ENCODE data around the gene SET. TPM values are rescaled to one million over a fixed set of nuclear protein-coding genes. Genes with fewer than 3 reads are reported as not detected.

SET gene
- total and polyA plus RNA-seq, 2 of the 13 experiments (the other 11 are each of a cell fraction or from before 2014, with no cell fraction given) = 94.2 to 611 TPM

DNA sequence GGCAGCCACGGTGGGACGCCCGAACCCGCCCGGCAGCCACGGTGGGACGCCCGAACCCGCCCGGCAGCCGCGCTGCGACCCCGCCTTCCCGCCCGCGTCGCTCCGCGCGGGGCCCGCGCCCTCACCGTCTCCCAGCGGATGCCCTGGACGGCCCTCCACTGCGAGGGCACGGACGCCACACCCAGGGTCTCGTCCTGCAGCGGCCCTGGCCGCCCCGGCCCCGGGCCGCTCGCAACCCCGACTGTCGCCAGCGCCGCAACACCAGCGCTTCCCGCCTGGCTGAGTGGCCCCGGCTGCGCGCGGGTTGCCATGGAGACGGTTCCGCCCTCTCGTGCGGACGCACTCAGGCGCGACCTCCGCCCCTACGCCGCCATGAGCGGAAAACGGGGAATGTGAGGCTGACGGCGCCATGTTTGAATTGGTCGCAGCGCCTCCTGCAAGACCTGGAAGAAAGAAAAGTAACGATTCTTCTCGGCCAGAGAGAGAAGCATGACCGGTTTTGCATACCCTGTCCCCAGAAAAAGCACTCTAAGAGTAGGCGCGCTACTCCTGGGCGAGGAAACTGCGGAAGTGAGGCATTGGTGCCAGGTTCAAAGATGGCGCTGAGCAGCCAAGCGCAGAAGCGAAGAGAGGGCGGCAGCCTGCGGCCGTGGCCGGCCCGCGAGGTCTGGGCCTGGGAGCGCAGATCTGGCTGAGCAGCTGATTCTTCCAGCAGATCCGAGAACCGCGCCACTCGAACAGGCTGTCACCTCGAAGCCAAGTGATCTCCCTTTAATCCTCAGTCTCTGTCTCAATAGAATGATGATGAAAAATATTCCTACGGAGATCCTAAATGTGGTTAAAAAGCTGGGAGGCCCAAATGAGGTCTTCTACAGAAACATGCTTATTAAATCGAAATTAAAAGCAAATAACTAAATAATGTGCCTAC, 32.3 kb upstream of the SET start, which contains the start of gene DYNC2I2 (continued):
- TF ChIP-seq ZNF569 (CRISPR knock-in tag; IDR thresholded peaks at IDR 0.05; ENCODE audit: borderline replicate concordance) (0 out of 2 replicates have a peak, but pooled peaks have one; percentile 44), ZNF468 (CRISPR knock-in tag; IDR thresholded peaks at IDR 0.05) (no peak), ZMYM4 (CRISPR knock-in tag; IDR thresholded peaks at IDR 0.05) (peak; percentile 66), ISX (CRISPR knock-in tag; conservative IDR thresholded peaks at IDR 0.05) (0 out of 2 replicates have a peak, but pooled peaks have one; percentile 31), GABPA (IDR thresholded peaks at IDR 0.05; ENCODE audit: low read depth, low read length) (peak; percentile 55), GABPA (CRISPR knock-in tag; IDR thresholded peaks at IDR 0.05; ENCODE audit: low read depth) (peak; percentile 86), ZNF549 (CRISPR knock-in tag; IDR thresholded peaks at IDR 0.05) (no peak), CCDC6 (CRISPR knock-in tag; IDR thresholded peaks at IDR 0.05) (no peak), SIN3A (IDR thresholded peaks at IDR 0.05; ENCODE audit: borderline replicate concordance, low read depth, low read length) (peak; percentile 76), ZNF672 (CRISPR knock-in tag; IDR thresholded peaks at IDR 0.05) (no peak), RNF2 (conservative IDR thresholded peaks at IDR 0.05; ENCODE audit: low read depth) (peak; percentile 67; the same call in 1 of the 2 replicates), ZNF749 (CRISPR knock-in tag; IDR thresholded peaks at IDR 0.05; ENCODE audit: borderline replicate concordance) (0 out of 2 replicates have a peak, but pooled peaks have one; percentile 20), UBTF (CRISPR knock-in tag; IDR thresholded peaks at IDR 0.05) (peak; percentile 94), ZNF704 (CRISPR knock-in tag; IDR thresholded peaks at IDR 0.05; ENCODE audit: borderline replicate concordance) (0 out of 2 replicates have a peak, but pooled peaks have one; percentile 74), SRY (CRISPR knock-in tag; IDR thresholded peaks at IDR 0.05) (peak; percentile 78; the same call in 1 of the 2 replicates), ZNF761 (CRISPR knock-in tag; conservative IDR thresholded peaks at IDR 0.05) (no peak; the same call in 1 of the 2 replicates), KAT2B (IDR thresholded peaks at IDR 0.05; ENCODE audit: borderline replicate concordance, low read depth, low read length) (no peak), NR2F6 (IDR thresholded peaks at IDR 0.05) (no peak), NR2F6 (CRISPR knock-in tag; IDR thresholded peaks at IDR 0.05) (peak; percentile 59), GLI4 (CRISPR knock-in tag; IDR thresholded peaks at IDR 0.05; ENCODE audit: borderline replicate concordance) (no peak)
- TF ChIP-seq, protein P1, sequence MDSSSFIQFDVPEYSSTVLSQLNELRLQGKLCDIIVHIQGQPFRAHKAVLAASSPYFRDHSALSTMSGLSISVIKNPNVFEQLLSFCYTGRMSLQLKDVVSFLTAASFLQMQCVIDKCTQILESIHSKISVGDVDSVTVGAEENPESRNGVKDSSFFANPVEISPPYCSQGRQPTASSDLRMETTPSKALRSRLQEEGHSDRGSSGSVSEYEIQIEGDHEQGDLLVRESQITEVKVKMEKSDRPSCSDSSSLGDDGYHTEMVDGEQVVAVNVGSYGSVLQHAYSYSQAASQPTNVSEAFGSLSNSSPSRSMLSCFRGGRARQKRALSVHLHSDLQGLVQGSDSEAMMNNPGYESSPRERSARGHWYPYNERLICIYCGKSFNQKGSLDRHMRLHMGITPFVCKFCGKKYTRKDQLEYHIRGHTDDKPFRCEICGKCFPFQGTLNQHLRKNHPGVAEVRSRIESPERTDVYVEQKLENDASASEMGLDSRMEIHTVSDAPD (CRISPR knock-in tag; IDR thresholded peaks at IDR 0.05) = no peak
- TF ChIP-seq, protein P2, sequence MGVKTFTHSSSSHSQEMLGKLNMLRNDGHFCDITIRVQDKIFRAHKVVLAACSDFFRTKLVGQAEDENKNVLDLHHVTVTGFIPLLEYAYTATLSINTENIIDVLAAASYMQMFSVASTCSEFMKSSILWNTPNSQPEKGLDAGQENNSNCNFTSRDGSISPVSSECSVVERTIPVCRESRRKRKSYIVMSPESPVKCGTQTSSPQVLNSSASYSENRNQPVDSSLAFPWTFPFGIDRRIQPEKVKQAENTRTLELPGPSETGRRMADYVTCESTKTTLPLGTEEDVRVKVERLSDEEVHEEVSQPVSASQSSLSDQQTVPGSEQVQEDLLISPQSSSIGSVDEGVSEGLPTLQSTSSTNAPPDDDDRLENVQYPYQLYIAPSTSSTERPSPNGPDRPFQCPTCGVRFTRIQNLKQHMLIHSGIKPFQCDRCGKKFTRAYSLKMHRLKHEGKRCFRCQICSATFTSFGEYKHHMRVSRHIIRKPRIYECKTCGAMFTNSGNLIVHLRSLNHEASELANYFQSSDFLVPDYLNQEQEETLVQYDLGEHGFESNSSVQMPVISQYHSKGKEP (CRISPR knock-in tag; IDR thresholded peaks at IDR 0.05) = no peak
- TF ChIP-seq, protein P3, sequence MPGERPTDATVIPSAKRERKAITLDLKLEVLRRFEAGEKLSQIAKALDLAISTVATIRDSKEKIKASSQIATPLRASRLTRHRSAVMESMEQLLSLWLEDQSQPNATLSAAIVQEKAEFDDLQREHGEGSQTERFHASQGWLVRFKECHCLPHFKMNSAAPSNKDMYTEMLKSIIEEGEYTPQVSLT (CRISPR knock-in tag; IDR thresholded peaks at IDR 0.05; ENCODE audit: borderline replicate concordance, low read depth) = no peak; the same call in 1 of the 2 replicates
